Gastrocnemius medialis (tissue), 4 donors: ENCODE results near the gene AUTS2.

ENCODE experiments used
- POLR2A ChIP-seq, 2 donors: fragments of 450-650 bp; IDR thresholded peaks; one replicate each; pipeline ENCODE4 v1.6.1; 2017; ENCODE audit warnings: antibody characterized with exemption in 2 of 2, mild to moderate bottlenecking in 2 of 2, moderate library complexity in 2 of 2
- TF ChIP-seq, protein P1 (sequence below), 5 experiments: fragments of 450-650 bp in 3 of 5; fragments of 200-600 bp in 2 of 5; sonication (generic) in 2 of 5; IDR thresholded peaks in 4 of 5; conservative IDR thresholded peaks in 1 of 5; 1 replicate in 4 of 5; 2 replicates in 1 of 5; pipeline ENCODE4 v1.5.1; 2016 to 2019; ENCODE audit warnings: antibody characterized with exemption in 5 of 5, mild to moderate bottlenecking in 3 of 5, moderate library complexity in 3 of 5

- TF ChIP-seq, protein P1, sequence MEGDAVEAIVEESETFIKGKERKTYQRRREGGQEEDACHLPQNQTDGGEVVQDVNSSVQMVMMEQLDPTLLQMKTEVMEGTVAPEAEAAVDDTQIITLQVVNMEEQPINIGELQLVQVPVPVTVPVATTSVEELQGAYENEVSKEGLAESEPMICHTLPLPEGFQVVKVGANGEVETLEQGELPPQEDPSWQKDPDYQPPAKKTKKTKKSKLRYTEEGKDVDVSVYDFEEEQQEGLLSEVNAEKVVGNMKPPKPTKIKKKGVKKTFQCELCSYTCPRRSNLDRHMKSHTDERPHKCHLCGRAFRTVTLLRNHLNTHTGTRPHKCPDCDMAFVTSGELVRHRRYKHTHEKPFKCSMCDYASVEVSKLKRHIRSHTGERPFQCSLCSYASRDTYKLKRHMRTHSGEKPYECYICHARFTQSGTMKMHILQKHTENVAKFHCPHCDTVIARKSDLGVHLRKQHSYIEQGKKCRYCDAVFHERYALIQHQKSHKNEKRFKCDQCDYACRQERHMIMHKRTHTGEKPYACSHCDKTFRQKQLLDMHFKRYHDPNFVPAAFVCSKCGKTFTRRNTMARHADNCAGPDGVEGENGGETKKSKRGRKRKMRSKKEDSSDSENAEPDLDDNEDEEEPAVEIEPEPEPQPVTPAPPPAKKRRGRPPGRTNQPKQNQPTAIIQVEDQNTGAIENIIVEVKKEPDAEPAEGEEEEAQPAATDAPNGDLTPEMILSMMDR (IDR thresholded peaks at IDR 0.05 in 4 of 5, conservative IDR thresholded peaks at IDR 0.05 in 1 of 5) = no peak
- TF ChIP-seq POLR2A (IDR thresholded peaks at IDR 0.05) = no peak
Measured at GRCh38 chr7:70142247-70142932, 544.1 kb downstream of the AUTS2 start.
